Activated CD4-positive, alpha-beta T cell treated with anti-CD3 and anti-CD28 coated beads for 48 hours (primary cell): ENCODE measurements around the gene TPX2.
A peak's percentile ranks its signal among the peaks of the same experiment; 100 is the strongest.

Source experiments
- DNase-seq: peaks from one replicate; pipeline ENCODE4 v3.0.0-alpha.2; 2020

TPX2 gene

DNA sequence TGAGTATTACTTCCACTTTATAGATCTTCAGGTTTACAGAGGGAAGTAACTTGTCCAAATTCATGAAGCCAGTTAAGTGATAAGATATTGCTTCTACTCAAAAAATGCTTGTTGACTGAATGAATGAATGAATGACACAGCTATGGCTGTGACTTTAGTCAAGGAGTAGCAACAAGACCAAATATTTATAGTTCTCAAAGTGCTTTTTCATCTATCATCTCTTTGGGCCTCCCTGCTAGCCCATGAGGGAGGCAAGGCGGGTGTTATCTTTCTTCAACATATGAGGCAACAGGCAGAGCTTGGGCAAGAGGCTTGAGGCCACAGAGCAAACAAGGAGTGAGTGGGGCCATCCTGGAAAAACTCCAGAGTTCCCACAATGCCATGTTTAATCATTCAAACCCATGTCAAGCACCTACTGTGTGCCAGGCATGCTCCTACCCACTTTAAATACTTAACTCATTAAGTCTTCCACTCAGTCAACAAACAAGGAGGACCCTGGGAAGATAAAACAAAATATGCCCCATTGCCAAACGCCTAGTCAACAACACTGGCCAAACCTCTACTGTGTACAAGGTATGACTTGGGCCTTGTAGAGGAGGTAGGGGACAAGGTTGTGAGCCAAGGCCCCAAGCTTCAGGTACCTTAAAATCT is 32.4 kb upstream of the TPX2 start:
- no peak for DNase-seq

DNA sequence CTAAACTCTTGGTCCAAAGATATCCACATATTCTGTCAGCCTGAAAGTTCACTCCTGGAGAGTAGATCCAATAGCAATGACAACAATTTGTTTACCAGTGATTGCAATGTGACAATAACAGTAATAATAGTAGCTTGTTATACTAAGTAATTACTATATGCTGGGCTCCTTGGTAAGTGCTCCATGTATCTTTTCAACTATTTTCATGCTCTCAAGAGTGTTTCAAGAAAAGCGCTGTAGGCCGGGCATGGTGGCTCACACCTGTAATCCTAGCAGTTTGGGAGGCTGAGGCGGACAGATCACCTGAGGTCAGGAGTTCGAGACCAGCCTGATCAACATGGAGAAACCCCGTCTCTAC is 31.9 kb upstream of the TPX2 start:
- DNase-seq: no peak

DNA sequence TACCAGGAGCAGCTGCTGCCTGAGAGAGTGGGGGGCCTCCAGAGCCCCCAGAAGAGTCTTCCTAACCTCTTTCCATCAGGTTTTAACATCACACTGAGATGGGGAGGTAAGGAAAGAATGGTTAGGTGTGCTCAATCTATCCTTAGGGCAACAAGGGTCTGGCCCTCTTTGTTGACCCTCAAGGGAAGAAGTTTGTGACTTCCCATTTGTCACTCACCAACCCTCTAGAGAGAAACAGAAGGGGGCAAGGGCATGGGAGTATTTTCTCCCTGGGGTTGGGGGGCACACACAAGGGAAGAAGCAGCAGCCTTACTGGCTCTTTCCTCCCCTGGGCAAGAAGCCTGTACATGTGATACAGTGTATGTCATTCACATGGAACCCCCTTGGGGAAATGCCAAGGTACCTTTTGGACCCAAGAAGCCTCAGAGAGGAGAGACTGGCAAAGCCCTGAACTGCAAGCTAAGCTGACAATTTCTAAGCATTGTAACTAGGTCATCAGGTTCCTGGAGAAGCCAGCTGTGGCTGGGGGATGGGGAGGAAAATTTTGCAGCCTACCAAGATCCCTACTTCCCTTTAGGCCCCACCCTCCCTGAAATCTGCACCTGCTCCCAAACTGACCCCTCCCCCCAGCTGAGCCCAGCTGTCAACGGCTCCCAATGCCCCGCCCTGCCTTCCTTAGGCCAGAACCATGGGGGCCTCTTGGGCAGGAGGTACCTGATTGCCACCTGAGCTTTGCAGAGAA is 30.9 kb upstream of the TPX2 start:
- no peak for DNase-seq

DNA sequence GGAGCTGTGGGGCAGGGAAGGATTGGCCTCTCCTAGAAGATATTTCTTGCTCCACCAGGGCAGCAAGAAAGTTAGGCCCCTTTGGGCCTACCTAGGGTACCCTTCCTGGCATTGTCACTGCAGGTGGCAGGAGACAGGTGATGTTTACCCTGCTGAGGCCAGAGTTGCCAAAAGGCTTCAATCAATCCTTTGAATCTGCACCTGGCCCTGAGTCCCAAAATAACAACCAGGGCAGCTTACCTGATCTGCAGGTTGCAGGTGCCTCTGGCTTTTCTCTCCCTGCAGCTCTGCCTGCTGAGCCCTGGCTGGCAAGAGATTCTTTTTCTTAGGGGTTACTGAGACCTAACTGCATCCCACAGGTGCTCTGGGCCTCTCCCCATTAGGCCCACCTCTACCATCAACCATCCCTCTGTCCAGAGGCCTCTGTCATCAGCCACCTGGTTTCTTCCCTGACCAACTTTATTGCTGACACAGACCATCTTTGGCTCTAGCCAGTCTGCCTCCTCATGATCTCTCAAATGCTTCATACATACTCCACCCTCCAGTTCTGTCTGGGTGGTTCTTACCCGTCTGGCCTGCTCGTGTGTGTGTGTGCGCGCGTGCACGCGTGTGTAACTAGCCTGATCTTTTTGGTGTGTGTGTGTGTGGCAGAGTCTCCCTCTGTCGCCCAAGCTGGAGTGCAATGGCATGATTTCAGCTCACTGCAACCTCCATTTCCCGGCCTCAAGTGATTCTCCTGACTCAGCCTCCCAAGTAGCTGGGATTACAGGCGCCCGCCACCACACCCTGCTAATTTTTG is 30.2 kb upstream of the TPX2 start:
- DNase-seq: no peak

DNA sequence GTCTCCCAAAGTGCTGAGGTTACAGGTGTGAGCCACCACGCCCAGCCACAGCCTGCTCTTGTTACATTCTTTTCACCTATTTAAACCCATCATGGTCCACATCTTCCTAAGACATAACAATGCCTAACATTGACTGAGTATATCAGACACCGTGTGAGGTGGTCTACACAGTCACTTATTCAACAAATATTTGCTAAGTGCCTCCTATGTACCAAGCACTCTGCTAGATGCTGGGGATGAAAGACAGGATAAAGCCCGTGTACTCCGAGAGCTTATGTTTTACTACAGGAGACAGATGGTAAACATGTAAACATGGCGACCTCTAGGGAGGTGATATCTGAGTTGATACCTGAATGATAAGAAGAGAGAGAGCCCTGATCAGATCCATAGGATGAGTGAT is 29.2 kb upstream of the TPX2 start:
- DNase-seq: no peak

DNA sequence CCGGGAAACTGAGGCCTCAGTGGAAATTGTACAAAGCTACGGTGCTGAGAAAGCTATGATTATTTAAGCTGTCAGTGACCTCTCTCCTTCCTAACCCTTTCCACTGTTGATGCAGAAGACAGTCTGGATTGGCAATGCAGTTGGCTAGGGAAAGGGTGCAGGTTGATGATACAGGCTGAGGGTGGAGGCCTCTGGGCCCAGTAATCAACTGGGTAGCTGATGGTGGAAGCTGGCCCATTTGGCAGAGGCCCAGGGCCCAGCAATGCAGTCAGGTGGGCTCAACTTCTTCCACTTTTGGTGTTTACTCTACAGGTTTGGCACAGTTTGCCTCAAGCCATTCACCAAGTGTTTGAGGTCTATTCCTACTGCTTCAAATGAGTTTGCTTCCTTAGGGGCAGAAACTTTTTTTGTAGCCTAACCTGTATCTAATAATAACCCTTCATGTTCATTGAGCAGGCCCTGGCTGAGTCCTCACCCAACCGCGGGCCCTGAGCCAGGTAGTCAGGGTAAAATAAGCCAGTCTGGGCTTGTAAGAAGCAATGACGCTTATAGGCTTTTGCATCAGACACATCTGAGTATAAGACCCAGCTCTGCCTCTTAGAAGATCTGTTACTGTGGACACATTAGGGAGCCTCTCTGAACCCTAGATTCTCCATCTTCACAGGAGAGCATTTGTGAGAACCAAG is 28.5 kb upstream of the TPX2 start:
- DNase-seq: no peak

DNA sequence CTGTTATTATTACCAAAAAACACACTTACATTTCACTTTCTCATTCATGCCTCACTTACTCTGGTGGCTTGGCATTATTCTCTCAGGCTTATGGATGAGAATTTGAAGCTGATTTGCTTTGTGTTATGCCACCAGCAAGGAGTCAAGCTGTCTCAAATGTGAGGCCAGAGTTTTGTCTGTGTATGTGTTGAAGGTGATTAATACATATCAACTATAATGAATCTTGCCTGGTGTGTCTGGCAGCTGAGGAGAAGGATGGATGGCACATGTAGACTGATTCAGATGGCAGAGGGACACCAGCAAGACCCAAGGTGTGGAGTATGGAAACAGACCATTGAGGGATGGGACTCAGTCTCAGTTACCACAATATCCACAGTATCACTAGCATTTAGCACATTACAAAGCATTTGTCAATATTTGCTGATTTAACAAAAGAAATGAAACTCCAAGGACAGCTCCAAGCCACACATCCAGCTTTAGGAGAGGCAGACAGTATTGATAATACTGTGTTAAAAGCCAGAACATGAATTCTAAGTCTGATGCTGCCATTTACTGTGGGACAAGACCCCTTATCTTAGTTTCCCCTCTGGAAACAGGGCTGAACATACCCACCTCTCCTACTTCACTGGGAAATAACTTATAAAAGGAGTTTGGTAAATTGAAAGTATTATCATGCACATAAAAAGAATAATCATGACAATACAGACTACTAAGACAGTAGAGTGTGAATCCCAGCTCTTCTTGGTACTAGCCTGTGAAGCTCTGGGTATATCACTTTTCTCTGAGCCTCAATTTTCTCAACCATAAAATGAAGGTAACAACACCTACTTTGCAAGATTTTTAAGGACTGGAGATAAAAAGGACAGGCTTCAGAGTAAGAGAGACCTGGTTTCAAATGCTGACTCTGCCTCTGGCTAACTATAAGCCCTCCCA is 27.6 kb upstream of the TPX2 start:
- DNase-seq: no peak

DNA sequence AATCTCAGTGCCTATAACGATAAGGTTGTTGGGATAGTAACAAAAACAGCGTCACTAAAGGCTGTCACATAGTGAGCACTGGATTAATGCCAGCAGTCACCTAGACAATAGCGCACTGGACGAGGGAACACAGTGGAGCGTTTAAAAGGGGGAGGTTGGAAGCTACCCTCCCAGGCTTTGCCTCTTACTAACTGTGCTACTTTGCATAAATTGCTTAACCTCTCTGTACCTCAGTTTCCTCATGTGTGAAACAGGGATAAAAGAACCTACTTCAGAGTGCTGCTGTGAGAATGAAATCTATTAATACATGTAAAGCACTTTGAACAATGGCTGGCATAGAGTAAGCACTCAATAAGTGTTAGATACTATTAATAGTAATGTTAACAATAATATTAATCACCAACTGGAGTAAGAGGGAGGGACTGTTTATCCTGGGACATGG is 27.0 kb upstream of the TPX2 start:
- DNase-seq: no peak

DNA sequence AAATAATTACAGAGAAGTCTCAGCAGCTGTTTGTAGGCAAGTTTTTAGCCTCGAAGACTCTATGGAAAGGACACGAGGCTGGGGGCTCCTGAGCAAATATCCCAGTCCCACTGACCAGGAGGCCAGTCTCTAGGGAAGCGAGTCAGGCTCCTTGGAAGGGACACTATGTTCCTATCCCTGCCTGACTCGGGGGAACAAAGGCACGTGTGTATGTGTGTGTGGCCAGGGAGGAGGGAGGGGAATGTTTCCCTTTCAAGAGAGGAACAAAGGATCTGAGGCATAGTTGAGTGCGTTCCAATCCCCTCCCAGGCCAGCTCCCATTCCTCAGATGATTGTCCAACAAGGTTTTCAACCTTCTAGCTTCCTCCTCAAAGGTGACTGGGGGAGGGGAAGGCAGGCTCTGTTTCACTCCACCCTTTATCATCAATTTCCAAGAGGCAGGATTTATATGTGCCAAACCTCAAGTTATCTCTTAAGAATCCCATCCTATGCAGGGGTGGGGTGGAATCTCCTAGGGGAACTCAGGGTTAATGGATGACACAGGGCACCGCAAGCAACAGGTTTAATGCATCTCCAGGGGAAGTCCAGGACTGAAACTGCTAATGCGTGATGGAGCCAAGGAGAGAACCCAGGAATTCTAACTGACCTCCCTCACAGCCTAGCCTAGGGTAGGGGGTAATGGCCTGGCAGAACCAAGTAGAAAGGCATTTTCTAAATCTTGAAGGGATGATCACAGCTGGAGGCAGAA is 26.4 kb upstream of the TPX2 start:
- DNase-seq: no peak

DNA sequence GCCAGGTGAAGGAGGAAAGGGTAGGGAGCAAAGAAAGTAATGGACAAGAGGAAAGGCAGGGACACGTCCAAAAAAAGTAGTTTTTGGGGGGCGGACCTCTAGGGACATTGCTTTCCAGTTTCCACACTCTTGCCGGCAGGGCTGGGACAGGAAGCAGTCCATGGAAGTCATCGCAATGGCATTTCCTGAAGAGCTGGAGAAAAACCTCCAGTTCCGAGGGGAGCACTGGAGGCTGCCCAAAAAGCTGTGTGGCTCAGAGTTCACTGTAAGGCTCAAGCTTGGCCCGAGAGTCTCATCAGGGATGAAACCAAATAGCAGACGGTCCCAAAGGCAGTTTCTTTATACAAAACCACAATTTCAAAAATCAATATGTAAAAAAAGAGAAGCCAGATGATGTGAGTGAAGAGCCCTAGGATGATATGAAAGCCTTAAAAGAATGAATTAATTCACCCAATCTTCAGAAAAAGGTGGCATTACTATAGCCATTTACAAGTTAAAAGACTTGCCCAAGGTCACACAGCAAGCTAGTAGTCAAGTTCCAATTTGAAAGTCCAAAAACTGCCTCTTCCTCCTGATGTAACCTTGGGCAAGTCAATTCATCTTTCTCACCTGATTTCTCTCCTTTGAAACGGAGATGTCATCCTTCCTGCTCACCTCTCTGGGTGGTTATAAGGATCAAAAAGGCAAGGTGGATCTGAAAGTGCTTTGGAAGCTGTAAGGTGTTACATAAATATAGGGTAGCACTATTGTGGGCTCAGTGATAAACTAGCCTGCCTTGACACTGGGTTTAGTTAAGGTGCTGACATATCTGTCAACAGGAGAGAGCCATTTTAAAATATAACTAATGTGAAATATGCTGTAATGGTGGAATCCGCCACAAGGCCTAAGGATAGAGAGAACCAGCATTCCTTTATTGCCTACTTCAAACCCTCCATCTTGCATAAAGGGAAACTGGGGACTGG is 25.5 kb upstream of the TPX2 start:
- no peak for DNase-seq

DNA sequence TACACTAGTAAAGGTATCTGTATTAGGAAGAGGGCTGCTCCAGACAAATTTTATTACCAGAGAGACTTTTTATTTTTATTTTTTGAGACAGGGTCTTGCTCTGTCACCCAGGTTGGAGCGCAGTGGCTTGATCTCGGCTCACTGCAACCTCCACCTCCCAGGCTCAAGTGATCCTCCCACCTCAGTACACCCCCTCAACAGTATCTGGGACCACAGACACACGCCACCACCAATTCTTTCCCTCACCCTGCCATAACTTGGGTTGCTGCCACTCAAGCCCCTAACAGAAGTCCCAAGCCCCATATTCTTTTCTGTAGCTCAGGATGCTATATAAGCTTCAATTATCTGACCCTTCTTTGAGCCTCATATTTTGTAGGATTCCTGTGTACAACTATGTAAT is 23.3 kb upstream of the TPX2 start:
- no peak for DNase-seq

DNA sequence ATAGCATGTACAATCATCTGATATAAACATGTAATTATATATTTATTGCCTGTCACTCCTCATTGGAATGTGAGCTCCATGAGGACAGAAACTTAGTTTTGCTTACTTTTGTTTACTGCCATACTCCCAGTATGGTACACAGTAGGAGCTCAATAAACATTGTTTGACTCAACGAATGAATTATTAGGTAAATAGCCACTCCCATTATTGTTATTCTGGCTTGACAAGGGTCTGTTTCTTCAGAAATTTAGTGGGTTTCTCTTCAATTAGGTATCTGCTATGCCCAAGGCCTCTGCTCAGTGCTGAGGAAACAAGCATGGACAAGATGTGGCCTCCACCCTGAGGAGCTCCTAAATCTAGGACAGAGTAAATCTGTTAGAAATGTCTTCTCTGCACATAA is 22.7 kb upstream of the TPX2 start:
- no peak for DNase-seq

DNA sequence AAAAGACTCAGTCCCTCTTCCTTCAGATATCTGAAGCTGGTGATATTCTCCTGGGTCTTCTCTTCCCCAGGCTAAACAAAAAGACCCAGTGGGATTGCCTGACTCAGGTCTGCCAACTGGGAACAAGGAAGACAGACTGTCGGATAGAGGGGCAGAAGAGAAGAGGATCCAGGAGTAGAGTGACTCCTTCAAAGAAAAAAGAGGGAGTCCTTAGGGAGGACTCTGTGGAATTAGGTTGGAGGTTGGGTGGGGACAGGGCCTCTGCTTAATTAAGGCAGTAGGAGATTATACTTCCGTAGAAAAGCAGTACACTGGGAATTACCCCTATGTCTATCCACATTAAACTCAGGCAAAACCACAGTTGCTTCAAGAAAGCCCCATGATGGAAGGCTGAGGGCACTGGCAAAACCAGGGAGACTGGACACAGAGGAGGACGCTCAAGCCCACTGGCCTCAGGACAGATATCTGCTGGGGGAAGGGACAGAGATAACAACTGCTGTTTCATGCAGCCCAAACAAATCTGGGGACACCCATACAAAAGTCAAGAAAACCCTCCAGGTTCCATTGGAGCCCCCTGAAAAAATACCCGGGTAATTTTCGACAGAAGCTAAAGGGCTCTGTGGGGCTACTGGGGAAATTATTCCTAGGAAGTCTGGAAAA is 22.1 kb upstream of the TPX2 start:
- no peak for DNase-seq

DNA sequence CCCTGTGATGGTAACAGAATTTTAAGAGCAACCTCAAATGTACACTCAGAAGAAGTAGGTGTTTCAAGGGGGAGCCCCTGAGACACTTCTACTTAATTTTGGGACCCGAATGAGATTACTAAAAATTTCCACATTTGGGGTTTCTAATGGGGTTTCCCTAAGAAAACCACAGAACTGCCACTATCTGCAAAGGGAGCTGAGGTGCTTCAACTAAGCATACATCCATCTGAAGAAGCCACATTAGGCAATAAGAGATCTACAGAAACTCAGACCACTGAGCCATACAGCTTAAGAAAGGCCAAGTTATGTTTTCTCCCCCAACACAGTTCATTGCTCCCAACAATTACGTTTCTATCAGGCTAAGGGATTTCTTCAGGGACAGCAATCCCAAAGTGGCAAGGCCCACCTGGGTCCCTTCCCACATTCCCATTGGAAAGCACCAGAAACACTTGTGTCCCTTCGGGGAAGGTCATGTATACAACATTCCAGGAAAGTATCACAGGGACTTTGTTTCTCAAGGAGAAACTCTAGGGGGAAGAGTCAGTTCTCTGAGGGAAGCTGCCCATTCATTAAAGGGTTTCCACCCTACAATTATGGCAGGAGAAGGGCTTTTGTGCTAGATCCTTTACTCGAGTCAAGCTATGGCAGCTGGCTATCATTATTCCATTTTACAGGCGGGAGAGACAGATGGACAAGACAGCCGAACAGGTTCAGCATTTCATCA is 21.4 kb upstream of the TPX2 start:
- peak; percentile 37 for DNase-seq

DNA sequence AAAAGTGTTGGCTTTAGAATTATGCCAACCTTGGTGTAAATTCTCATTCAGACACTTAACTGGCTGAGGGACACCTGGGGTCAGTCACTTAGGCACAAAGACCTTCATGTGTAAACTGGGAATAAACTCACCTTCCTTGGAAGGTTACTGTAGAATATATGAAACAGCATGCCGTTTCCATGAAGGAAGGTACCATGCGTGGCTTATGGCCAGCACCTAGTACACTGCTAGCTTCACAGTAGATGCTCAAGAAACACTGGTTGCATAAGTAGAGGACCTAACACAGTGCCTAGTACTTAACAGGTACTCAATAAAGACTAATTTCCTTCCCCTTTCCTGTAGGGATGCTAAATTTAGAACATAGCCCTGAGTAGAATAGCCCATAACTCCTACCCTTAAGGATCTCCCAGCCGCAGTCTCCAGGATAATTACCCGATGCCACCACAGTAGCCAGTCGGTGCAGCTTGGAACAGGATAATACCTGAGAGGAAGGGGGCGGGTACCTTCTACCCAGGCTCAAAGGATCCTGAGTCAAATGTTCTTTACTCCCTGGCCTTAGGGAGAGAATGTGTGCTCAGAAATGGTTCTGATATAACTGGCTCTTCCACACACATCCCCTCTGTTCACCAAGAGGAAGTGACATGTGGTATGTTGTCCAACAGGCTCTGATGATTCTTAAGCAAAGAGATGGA is 20.0 kb upstream of the TPX2 start:
- peak; percentile 25 for DNase-seq

DNA sequence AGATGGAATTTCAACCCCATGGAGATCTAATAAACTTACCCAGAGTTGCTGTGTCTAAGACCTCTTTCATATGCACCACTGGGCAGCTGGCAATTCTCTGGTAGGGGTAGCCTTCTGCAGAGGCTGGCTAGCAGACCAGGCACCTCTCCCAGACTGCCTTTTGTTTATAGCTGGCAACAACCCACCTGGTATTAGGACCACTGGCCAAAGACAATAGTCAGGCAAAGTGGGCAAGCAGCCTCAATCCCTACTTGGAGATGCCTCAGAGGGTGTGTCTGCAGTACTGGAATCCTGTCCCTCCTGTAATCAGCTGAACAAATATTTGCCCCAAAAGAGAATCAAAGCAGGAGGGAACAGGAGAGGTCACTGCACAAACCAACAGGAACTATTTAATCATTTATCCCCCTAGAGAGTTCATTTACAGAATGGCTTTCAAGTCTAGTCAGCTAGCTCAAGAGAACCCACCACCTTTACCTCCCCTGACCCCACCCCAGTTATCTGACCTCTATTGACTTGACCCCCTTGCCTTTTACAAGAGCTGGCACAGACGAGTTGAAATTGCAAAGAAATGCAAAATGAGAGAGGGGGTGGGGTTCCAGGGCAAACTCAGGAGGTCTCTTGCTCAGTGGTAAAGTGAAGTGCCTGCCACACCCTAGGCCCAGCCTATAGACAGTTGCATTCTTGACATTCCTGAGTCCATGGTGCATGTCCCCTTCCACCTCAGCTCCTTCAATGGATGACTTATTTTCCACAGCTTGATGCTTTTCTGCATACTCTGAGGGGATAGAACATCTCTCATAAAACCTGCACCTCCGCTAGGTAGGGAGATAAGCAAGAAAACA is 19.2 kb upstream of the TPX2 start:
- no peak for DNase-seq
